Naive thymus-derived CD4-positive, alpha-beta T cell (primary cell): ENCODE results near the gene BHMT2. TPM values are rescaled to one million over a fixed set of nuclear protein-coding genes. Genes with fewer than 3 reads are reported as not detected.

Experiments
- ATAC-seq: fragments of 150-1000 bp; cut with Tn5 transposase; 2 replicates; pipeline ENCODE4 v1.10.0; 2021; ENCODE audit warnings: mild to moderate bottlenecking, moderate library complexity
- CTCF ChIA-PET: fragments of 350-600 bp; sonication (Branson Sonifier 250); formaldehyde crosslinking; loops from one replicate; lab custom pipeline; 2021; ENCODE audit warnings: antibody characterized with exemption; lab: Charles Lee
- POLR2A ChIA-PET: fragments of 350-600 bp; sonication (Branson Sonifier 250); formaldehyde crosslinking; loops from one replicate; lab custom pipeline; 2021; ENCODE audit warnings: antibody characterized with exemption, inconsistent platforms; lab: Charles Lee
- DNase-seq, 9 donors: peaks; one replicate each; pipeline versions ENCODE4 v3.0.0 to v3.0.0-alpha.2; 2020 to 2022; ENCODE audit warnings: mixed read lengths in 1 of 9
- H3K27ac ChIP-seq: one replicate; pipeline ENCODE4 v1.7.0; 2013; ENCODE audit warnings: mild to moderate bottlenecking, low read depth, low read length, moderate library complexity
- H3K27me3 ChIP-seq, 2 donors: one replicate each; pipeline ENCODE4 v1.7.0; 2013; ENCODE audit warnings: low read length in 2 of 2, mild to moderate bottlenecking in 2 of 2, moderate library complexity in 2 of 2; ENCODE audit not compliant: control insufficient read depth in 2 of 2, insufficient read depth in 2 of 2
- H3K36me3 ChIP-seq, 3 experiments: 1 replicate in 2 of 3; 2 replicates in 1 of 3; pipeline ENCODE4 v1.7.0; 2013; ENCODE audit warnings: low read length in 3 of 3, mild to moderate bottlenecking in 3 of 3, moderate library complexity in 1 of 3; ENCODE audit not compliant: insufficient read depth in 3 of 3, control insufficient read depth in 2 of 3
- H3K4me1 ChIP-seq, 2 donors: one replicate each; pipeline ENCODE4 v1.7.0; 2013; ENCODE audit warnings: low read length in 2 of 2, mild to moderate bottlenecking in 2 of 2, moderate library complexity in 1 of 2; ENCODE audit not compliant: control insufficient read depth in 2 of 2, insufficient read depth in 2 of 2
- H3K4me3 ChIP-seq: 2 replicates; pipeline ENCODE4 v1.7.0; 2013; ENCODE audit warnings: mild to moderate bottlenecking, low read length
- H3K9me3 ChIP-seq, 3 experiments: 1 replicate in 2 of 3; 2 replicates in 1 of 3; pipeline ENCODE4 v1.7.0; 2013; ENCODE audit warnings: low read length in 3 of 3; ENCODE audit not compliant: control insufficient read depth in 2 of 3
- H3K27ac Mint-ChIP-seq, 9 donors: one replicate each; pipeline ENCODE4 v1.8.0; 2020 to 2022; ENCODE audit warnings: mixed read lengths in 9 of 9, mild to moderate bottlenecking in 8 of 9, moderate library complexity in 5 of 9, inconsistent platforms in 2 of 9
- H3K27me3 Mint-ChIP-seq, 5 donors: one replicate each; pipeline ENCODE4 v1.8.0; 2021 to 2022; ENCODE audit warnings: mixed read lengths in 5 of 5, mild to moderate bottlenecking in 1 of 5
- H3K36me3 Mint-ChIP-seq, 5 donors: one replicate each; pipeline ENCODE4 v1.8.0; 2020 to 2022; ENCODE audit warnings: mixed read lengths in 5 of 5, mild to moderate bottlenecking in 3 of 5, inconsistent platforms in 1 of 5
- H3K4me1 Mint-ChIP-seq, 7 donors: one replicate each; pipeline ENCODE4 v1.8.0; 2020 to 2022; ENCODE audit warnings: mixed read lengths in 7 of 7, mild to moderate bottlenecking in 3 of 7, inconsistent platforms in 1 of 7
- H3K4me3 Mint-ChIP-seq, 10 donors: one replicate each; pipeline ENCODE4 v1.8.0; 2020 to 2022; ENCODE audit warnings: mild to moderate bottlenecking in 10 of 10, mixed read lengths in 10 of 10, moderate library complexity in 6 of 10, inconsistent platforms in 2 of 10
- H3K9me3 Mint-ChIP-seq, 11 donors: one replicate each; pipeline ENCODE4 v1.8.0; 2020 to 2022; ENCODE audit warnings: mixed read lengths in 11 of 11, mild to moderate bottlenecking in 4 of 11, inconsistent platforms in 1 of 11, moderate library complexity in 1 of 11
- intact Hi-C, 2 donors: fragments of 100-400 bp; cut with micrococcal nuclease; formaldehyde crosslinking; loops; one replicate each; pipeline ENCODE4 v1.15.1; 2023
- polyA plus RNA-seq, 2 donors: library from polyadenylated mRNA; unstranded; fragments of 300-500 nt; fragmentation: Illumina TruSeq; gene quantifications; one replicate each; pipeline ENCODE4 v1.2.3, GENCODE V29; 2021
- total RNA-seq, 6 experiments: library from RNA in 5 of 6; stranded (reverse) in 5 of 6; gene quantifications; 1 replicate in 5 of 6; 2 replicates in 1 of 6; pipeline ENCODE4 v1.2.3 and lab custom pipeline; 2021 to 2026

Gene BHMT2
- total and polyA plus RNA-seq, 7 experiments from 2014 or later: not detected

- no peak for DNase-seq
- H3K4me1 ChIP-seq: no peaks in the 10 kb centered on the region
- ChIA-PET CTCF (no interaction called here), POLR2A (interaction anchor here (0.6 kb wide), 1 partner anchor 14 kb away, joined by 3 read pairs; no protein-coding TSS in a partner anchor)
- H3K4me3 ChIP-seq: no peak overlapping the region
- H3K27me3 Mint-ChIP-seq: peaks cover 0 to 5% (median 0%) of the 10 kb centered on the region in 5 donors
- intact Hi-C loops: no loop called here
- no peaks in the 10 kb centered on the region for H3K36me3 Mint-ChIP-seq
- no peak overlapping the region for H3K27ac ChIP-seq
- H3K9me3 ChIP-seq: no peaks in the 10 kb centered on the region
- peaks cover 0 to 2% (median 0%) of the 10 kb centered on the region in 11 donors for H3K9me3 Mint-ChIP-seq
- no peak overlapping the region for H3K27ac Mint-ChIP-seq
- ATAC-seq: no peak
- peaks cover 0 to 6% (median 0%) of the 10 kb centered on the region in 7 donors for H3K4me1 Mint-ChIP-seq
- no peaks in the 10 kb centered on the region for H3K27me3 ChIP-seq
- H3K4me3 Mint-ChIP-seq: no peak overlapping the region
- H3K36me3 ChIP-seq: no peaks in the 10 kb centered on the region
Observed at GRCh38 chr5:79077680-79078365, 8.3 kb downstream of the BHMT2 start.

- intact Hi-C loops: no loop called here
- H3K4me3 Mint-ChIP-seq: no peak overlapping the region
- peaks cover 0 to 3% (median 0%) of the 10 kb centered on the region in 5 donors for H3K27me3 Mint-ChIP-seq
- DNase-seq: no peak
- no peak overlapping the region for H3K27ac Mint-ChIP-seq
- no peak overlapping the region for H3K4me3 ChIP-seq
- H3K4me1 Mint-ChIP-seq: no peaks in the 10 kb centered on the region
- peaks cover 0 to 2% (median 0%) of the 10 kb centered on the region in 11 donors for H3K9me3 Mint-ChIP-seq
- H3K36me3 ChIP-seq: no peaks in the 10 kb centered on the region
- H3K4me1 ChIP-seq: no peaks in the 10 kb centered on the region
- H3K27me3 ChIP-seq: no peaks in the 10 kb centered on the region
- H3K36me3 Mint-ChIP-seq: no peaks in the 10 kb centered on the region
- no peak overlapping the region for H3K27ac ChIP-seq
- no peaks in the 10 kb centered on the region for H3K9me3 ChIP-seq
- ChIA-PET POLR2A (no interaction called here), CTCF (no interaction called here)
- ATAC-seq: no peak
Observed at GRCh38 chr5:79080804-79081203, 11.2 kb downstream of the BHMT2 start.

- H3K9me3 Mint-ChIP-seq: peaks cover 0 to 2% (median 0%) of the 10 kb centered on the region in 11 donors
- ChIA-PET POLR2A (no interaction called here), CTCF (no interaction called here)
- DNase-seq (no peak), ATAC-seq (no peak)
- no peaks in the 10 kb centered on the region for H3K4me1 Mint-ChIP-seq
- no peaks in the 10 kb centered on the region for H3K9me3 ChIP-seq
- intact Hi-C loops: no loop called here
- H3K27me3 ChIP-seq: no peaks in the 10 kb centered on the region
- H3K4me1 ChIP-seq: no peaks in the 10 kb centered on the region
- H3K36me3 Mint-ChIP-seq: no peaks in the 10 kb centered on the region
- H3K36me3 ChIP-seq: no peaks in the 10 kb centered on the region
- H3K27ac ChIP-seq: no peak overlapping the region
- no peak overlapping the region for H3K27ac Mint-ChIP-seq
- H3K4me3 ChIP-seq: no peak overlapping the region
- H3K4me3 Mint-ChIP-seq: no peak overlapping the region
- peaks cover 0 to 5% (median 0%) of the 10 kb centered on the region in 5 donors for H3K27me3 Mint-ChIP-seq
Observed at GRCh38 chr5:79081779-79082178, 12.2 kb downstream of the BHMT2 start.

- DNase-seq: no peak
- H3K36me3 ChIP-seq: no peaks in the 10 kb centered on the region
- intact Hi-C loops: no loop called here
- Mint-ChIP-seq H3K4me3 (no peak overlapping the region), H3K27ac (no peak overlapping the region), H3K9me3 (no peaks in the 10 kb centered on the region), H3K4me1 (no peaks in the 10 kb centered on the region), H3K27me3 (peaks cover 2 to 14% (median 9%) of the 10 kb centered on the region in 5 donors), H3K36me3 (no peaks in the 10 kb centered on the region)
- H3K27ac ChIP-seq: no peak overlapping the region
- H3K4me3 ChIP-seq: no peak overlapping the region
- H3K27me3 ChIP-seq: no peaks in the 10 kb centered on the region
- H3K9me3 ChIP-seq: no peaks in the 10 kb centered on the region
- ChIA-PET POLR2A (no interaction called here), CTCF (no interaction called here)
- H3K4me1 ChIP-seq: no peaks in the 10 kb centered on the region
- no peak for ATAC-seq
Observed at GRCh38 chr5:79086116-79086515, 16.5 kb downstream of the BHMT2 start.

GRCh38 chr5:79088507-79088906, 18.9 kb downstream of the BHMT2 start:
- intact Hi-C loops: no loop called here
- no peaks in the 10 kb centered on the region for H3K27me3 ChIP-seq
- H3K9me3 ChIP-seq: no peaks in the 10 kb centered on the region
- CTCF ChIA-PET: no interaction called here
- ATAC-seq (no peak), DNase-seq (no peak)
- Mint-ChIP-seq H3K4me1 (no peaks in the 10 kb centered on the region), H3K27ac (no peak overlapping the region), H3K27me3 (peaks cover 9 to 15% (median 11%) of the 10 kb centered on the region in 5 donors), H3K4me3 (no peak overlapping the region), H3K9me3 (no peaks in the 10 kb centered on the region), H3K36me3 (no peaks in the 10 kb centered on the region)
- no peaks in the 10 kb centered on the region for H3K36me3 ChIP-seq
- no peaks in the 10 kb centered on the region for H3K4me1 ChIP-seq
- no peak overlapping the region for H3K27ac ChIP-seq
- POLR2A ChIA-PET: no interaction called here
- H3K4me3 ChIP-seq: no peak overlapping the region

- no peaks in the 10 kb centered on the region for H3K9me3 ChIP-seq
- Mint-ChIP-seq H3K9me3 (peaks cover 0 to 5% (median 3%) of the 10 kb centered on the region in 11 donors), H3K27ac (no peak overlapping the region), H3K36me3 (no peaks in the 10 kb centered on the region), H3K27me3 (peaks cover 9 to 23% (median 21%) of the 10 kb centered on the region in 5 donors), H3K4me3 (no peak overlapping the region), H3K4me1 (no peaks in the 10 kb centered on the region)
- H3K4me1 ChIP-seq: no peaks in the 10 kb centered on the region
- H3K36me3 ChIP-seq: no peaks in the 10 kb centered on the region
- ATAC-seq (no peak), DNase-seq (no peak)
- H3K4me3 ChIP-seq: no peak overlapping the region
- no peaks in the 10 kb centered on the region for H3K27me3 ChIP-seq
- POLR2A ChIA-PET: no interaction called here
- H3K27ac ChIP-seq: no peak overlapping the region
- CTCF ChIA-PET: no interaction called here
- intact Hi-C loops: no loop called here
Observed at GRCh38 chr5:79091064-79091463, 21.5 kb downstream of the BHMT2 start.

GRCh38 chr5:79093762-79094161, 24.2 kb downstream of the BHMT2 start:
- Mint-ChIP-seq H3K4me1 (no peaks in the 10 kb centered on the region), H3K4me3 (no peak overlapping the region), H3K27me3 (peaks cover 9 to 23% (median 18%) of the 10 kb centered on the region in 5 donors), H3K27ac (no peak overlapping the region), H3K36me3 (no peaks in the 10 kb centered on the region), H3K9me3 (peaks cover 0 to 5% (median 3%) of the 10 kb centered on the region in 11 donors)
- Histone ChIP-seq H3K4me1 (no peaks in the 10 kb centered on the region), H3K27me3 (no peaks in the 10 kb centered on the region), H3K27ac (no peak overlapping the region), H3K9me3 (no peaks in the 10 kb centered on the region), H3K36me3 (no peaks in the 10 kb centered on the region), H3K4me3 (no peak overlapping the region)
- intact Hi-C loops: no loop called here
- no peak for DNase-seq
- no peak for ATAC-seq
- ChIA-PET POLR2A (no interaction called here), CTCF (interaction anchor here (0.7 kb wide), 1 partner anchor 757 kb away, joined by 5 read pairs; no protein-coding TSS in a partner anchor)
